HepG2 (cell line): ENCODE data around the gene CARHSP1. TPM values are rescaled to one million over a fixed set of nuclear protein-coding genes. Genes with fewer than 3 reads are reported as not detected.

Experiments
- CEBPB ChIP-seq: IDR thresholded peaks from 2 replicates; pipeline ENCODE4 v1.6.1; 2011; ENCODE audit warnings: low read depth, low read length, improper control_type of control experiment, borderline replicate concordance
- GFI1 ChIP-seq: sonication (generic); formaldehyde crosslinking; IDR thresholded peaks from 2 replicates; pipeline ENCODE4 v1.5.0; 2020; ENCODE audit warnings: missing genetic modification reagents, mild to moderate bottlenecking, borderline replicate concordance
- HDAC6 ChIP-seq: fragments of 200-600 bp; sonication (generic); IDR thresholded peaks from 2 replicates; pipeline ENCODE4 v1.7.0; 2017; ENCODE audit warnings: mild to moderate bottlenecking, antibody characterized with exemption, low read length, low read depth
- KDM2A ChIP-seq: sonication (generic); formaldehyde crosslinking; IDR thresholded peaks from 2 replicates; pipeline ENCODE4 v1.4.0; 2020; ENCODE audit warnings: low read depth, missing genetic modification reagents, borderline replicate concordance
- KLF16 ChIP-seq, 2 experiments: sonication (generic) in 1 of 2; formaldehyde crosslinking in 1 of 2; IDR thresholded peaks; 2 replicates each; pipeline versions ENCODE4 v1.6.1 to v1.8.0; 2016 to 2023; ENCODE audit warnings: missing genetic modification reagents in 2 of 2, missing compliant biosample characterization in 1 of 2
- NONO ChIP-seq, 2 experiments: fragments of 450-650 bp in 1 of 2; sonication (generic) in 1 of 2; formaldehyde crosslinking in 1 of 2; IDR thresholded peaks in 1 of 2; conservative IDR thresholded peaks in 1 of 2; 2 replicates each; pipeline versions ENCODE4 v1.6.1 to v1.8.0; 2017 to 2022; ENCODE audit warnings: mild to moderate bottlenecking in 1 of 2, missing genetic modification reagents in 1 of 2, moderate library complexity in 1 of 2
- RFX5 ChIP-seq: IDR thresholded peaks from 2 replicates; pipeline ENCODE4 v1.6.1; 2011; ENCODE audit warnings: low read depth, low read length, improper control_type of control experiment
- RFXAP ChIP-seq: sonication (generic); formaldehyde crosslinking; IDR thresholded peaks from 2 replicates; pipeline ENCODE4 v1.4.0; 2020; ENCODE audit warnings: missing genetic modification reagents, borderline replicate concordance
- SAP130 ChIP-seq: IDR thresholded peaks from 2 replicates; pipeline ENCODE4 v1.6.1; 2016; ENCODE audit warnings: low read depth
- TMF1 ChIP-seq: sonication (generic); formaldehyde crosslinking; IDR thresholded peaks from 2 replicates; pipeline ENCODE4 v1.8.1; 2022; ENCODE audit warnings: low read depth, missing genetic modification reagents
- ZBTB20 ChIP-seq: sonication (generic); formaldehyde crosslinking; IDR thresholded peaks from 2 replicates; pipeline ENCODE4 v1.8.1; 2023; ENCODE audit warnings: missing genetic modification reagents, low read depth, mild to moderate bottlenecking, borderline replicate concordance
- ZC3H13 ChIP-seq: sonication (generic); formaldehyde crosslinking; IDR thresholded peaks from 2 replicates; pipeline ENCODE4 v1.8.1; 2023; ENCODE audit warnings: mild to moderate bottlenecking, missing genetic modification reagents, moderate library complexity
- ZFP1 ChIP-seq: IDR thresholded peaks from 2 replicates; pipeline ENCODE4 v1.6.1; 2016
- ZKSCAN8 ChIP-seq: IDR thresholded peaks from 2 replicates; pipeline ENCODE4 v1.6.1; 2016; ENCODE audit warnings: borderline replicate concordance, missing genetic modification reagents, missing compliant biosample characterization
- ZNF441 ChIP-seq: sonication (generic); formaldehyde crosslinking; IDR thresholded peaks from 2 replicates; pipeline ENCODE4 v1.7.0; 2021; ENCODE audit warnings: missing genetic modification reagents, borderline replicate concordance
- ZNF720 ChIP-seq: sonication (generic); formaldehyde crosslinking; IDR thresholded peaks from 2 replicates; pipeline ENCODE4 v1.4.0; 2020; ENCODE audit warnings: missing genetic modification reagents
- ZNF768 ChIP-seq: sonication (generic); formaldehyde crosslinking; IDR thresholded peaks from 2 replicates; pipeline ENCODE4 v1.4.0; 2020; ENCODE audit warnings: missing genetic modification reagents
- ZSCAN21 ChIP-seq: sonication (generic); formaldehyde crosslinking; IDR thresholded peaks from 2 replicates; pipeline ENCODE4 v1.8.0; 2022; ENCODE audit warnings: mild to moderate bottlenecking, missing genetic modification reagents, moderate library complexity, borderline replicate concordance
- polyA plus RNA-seq, 8 experiments: library from polyadenylated mRNA; depleted of rRNA in 3 of 8; stranded (reverse) in 7 of 8; unstranded in 1 of 8; fragments of >200 nt; fragmentation: Illumina TruSeq in 4 of 8; extraction: Trizol in 4 of 8; gene quantifications; 2 replicates each; pipeline versions ENCODE4 v1.2.1 to v1.2.3, GENCODE V29; 2011 to 2016; ENCODE audit warnings: low read depth in 4 of 8, missing spikeins in 1 of 8, mixed read lengths in 1 of 8; ENCODE audit not compliant: insufficient read depth in 1 of 8
- total RNA-seq, 5 experiments: library from RNA; depleted of rRNA; stranded (reverse); fragments of >200 nt; fragmentation: Illumina TruSeq; extraction: Trizol; gene quantifications; 2 replicates each; pipeline ENCODE4 v1.2.3, GENCODE V29; 2016; ENCODE audit warnings: low read depth in 1 of 5
- TF ChIP-seq, protein P1 (sequence below): sonication (generic); formaldehyde crosslinking; IDR thresholded peaks from 2 replicates; pipeline ENCODE4 v1.5.0; 2020; ENCODE audit warnings: missing genetic modification reagents, mild to moderate bottlenecking, borderline replicate concordance
- TF ChIP-seq, protein P2 (sequence below): sonication (generic); formaldehyde crosslinking; IDR thresholded peaks from 2 replicates; pipeline ENCODE4 v1.9.0; 2021; ENCODE audit warnings: missing genetic modification reagents, borderline replicate concordance
- TF ChIP-seq, protein P3 (sequence below): sonication (generic); formaldehyde crosslinking; IDR thresholded peaks from 2 replicates; pipeline ENCODE4 v1.4.0; 2020; ENCODE audit warnings: missing genetic modification reagents
- TF ChIP-seq, protein P4 (sequence below): IDR thresholded peaks from 2 replicates; pipeline ENCODE4 v1.6.1; 2016; ENCODE audit warnings: control low read depth
- TF ChIP-seq, protein P5 (sequence below): sonication (generic); formaldehyde crosslinking; conservative IDR thresholded peaks from 2 replicates; pipeline ENCODE4 v1.8.1; 2023; ENCODE audit warnings: missing genetic modification reagents

The CARHSP1 gene
- total and polyA plus RNA-seq, 2 of the 13 experiments (the other 11 are each of a cell fraction or from before 2014, with no cell fraction given), result 173 to 345 TPM

DNA sequence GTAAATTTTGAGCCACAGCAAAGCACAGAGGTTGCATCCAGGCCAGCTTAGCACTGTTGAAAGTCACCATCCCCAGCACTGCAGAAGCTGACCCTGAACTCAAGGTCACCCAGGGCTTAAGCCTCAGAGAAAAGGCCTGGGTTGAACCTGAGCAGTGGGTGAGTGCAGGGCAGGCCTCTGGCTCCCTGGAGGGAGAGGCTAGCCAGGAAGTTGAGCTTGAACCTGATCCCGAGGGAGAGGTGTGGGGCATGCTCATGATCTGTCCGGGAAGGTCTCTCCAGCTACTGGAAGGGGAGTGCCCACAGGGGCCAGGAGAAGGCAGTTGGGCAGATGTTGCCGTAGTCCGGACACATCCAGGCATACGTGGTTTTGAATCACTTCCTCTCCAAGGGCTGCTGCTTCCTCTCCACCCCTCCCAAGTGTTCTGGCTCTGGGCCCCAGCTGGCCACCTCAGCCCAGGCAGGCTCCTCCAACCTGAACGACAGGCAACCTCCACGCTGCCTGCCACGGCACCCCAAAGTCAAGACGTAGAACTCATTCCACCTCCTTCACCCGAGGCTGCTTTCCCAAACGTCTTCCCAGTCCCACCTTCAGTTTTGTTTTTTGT is 18.4 kb downstream of the CARHSP1 start (continued):
- TF ChIP-seq, protein P1, sequence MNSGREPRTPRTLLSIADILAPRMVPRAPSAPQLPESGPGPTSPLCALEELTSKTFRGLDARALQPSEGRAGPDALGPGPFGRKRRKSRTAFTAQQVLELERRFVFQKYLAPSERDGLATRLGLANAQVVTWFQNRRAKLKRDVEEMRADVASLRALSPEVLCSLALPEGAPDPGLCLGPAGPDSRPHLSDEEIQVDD (CRISPR knock-in tag), result 0 out of 2 replicates have a peak, but pooled peaks have one; percentile 64
- TF ChIP-seq, protein P2, sequence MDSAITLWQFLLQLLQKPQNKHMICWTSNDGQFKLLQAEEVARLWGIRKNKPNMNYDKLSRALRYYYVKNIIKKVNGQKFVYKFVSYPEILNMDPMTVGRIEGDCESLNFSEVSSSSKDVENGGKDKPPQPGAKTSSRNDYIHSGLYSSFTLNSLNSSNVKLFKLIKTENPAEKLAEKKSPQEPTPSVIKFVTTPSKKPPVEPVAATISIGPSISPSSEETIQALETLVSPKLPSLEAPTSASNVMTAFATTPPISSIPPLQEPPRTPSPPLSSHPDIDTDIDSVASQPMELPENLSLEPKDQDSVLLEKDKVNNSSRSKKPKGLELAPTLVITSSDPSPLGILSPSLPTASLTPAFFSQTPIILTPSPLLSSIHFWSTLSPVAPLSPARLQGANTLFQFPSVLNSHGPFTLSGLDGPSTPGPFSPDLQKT (CRISPR knock-in tag), result no peak
- no peak for TF ChIP-seq RFX5
- TF ChIP-seq, protein P3, sequence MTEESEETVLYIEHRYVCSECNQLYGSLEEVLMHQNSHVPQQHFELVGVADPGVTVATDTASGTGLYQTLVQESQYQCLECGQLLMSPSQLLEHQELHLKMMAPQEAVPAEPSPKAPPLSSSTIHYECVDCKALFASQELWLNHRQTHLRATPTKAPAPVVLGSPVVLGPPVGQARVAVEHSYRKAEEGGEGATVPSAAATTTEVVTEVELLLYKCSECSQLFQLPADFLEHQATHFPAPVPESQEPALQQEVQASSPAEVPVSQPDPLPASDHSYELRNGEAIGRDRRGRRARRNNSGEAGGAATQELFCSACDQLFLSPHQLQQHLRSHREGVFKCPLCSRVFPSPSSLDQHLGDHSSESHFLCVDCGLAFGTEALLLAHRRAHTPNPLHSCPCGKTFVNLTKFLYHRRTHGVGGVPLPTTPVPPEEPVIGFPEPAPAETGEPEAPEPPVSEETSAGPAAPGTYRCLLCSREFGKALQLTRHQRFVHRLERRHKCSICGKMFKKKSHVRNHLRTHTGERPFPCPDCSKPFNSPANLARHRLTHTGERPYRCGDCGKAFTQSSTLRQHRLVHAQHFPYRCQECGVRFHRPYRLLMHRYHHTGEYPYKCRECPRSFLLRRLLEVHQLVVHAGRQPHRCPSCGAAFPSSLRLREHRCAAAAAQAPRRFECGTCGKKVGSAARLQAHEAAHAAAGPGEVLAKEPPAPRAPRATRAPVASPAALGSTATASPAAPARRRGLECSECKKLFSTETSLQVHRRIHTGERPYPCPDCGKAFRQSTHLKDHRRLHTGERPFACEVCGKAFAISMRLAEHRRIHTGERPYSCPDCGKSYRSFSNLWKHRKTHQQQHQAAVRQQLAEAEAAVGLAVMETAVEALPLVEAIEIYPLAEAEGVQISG (CRISPR knock-in tag), result peak; percentile 84
- no peak for TF ChIP-seq CEBPB
- TF ChIP-seq TMF1 (CRISPR knock-in tag), result peak; percentile 89
- TF ChIP-seq ZC3H13 (CRISPR knock-in tag), result peak; percentile 50; the same call in 1 of the 2 replicates
- TF ChIP-seq ZSCAN21, result no peak; the same call in 1 of the 2 replicates
- TF ChIP-seq, protein P4, sequence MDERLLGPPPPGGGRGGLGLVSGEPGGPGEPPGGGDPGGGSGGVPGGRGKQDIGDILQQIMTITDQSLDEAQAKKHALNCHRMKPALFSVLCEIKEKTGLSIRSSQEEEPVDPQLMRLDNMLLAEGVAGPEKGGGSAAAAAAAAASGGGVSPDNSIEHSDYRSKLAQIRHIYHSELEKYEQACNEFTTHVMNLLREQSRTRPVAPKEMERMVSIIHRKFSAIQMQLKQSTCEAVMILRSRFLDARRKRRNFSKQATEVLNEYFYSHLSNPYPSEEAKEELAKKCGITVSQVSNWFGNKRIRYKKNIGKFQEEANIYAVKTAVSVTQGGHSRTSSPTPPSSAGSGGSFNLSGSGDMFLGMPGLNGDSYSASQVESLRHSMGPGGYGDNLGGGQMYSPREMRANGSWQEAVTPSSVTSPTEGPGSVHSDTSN (CRISPR knock-in tag), result no peak
- peak; percentile 85; the same call in 1 of the 2 replicates for TF ChIP-seq ZKSCAN8 (CRISPR knock-in tag)
- TF ChIP-seq SAP130 (CRISPR knock-in tag), result peak; percentile 95
- no peak for TF ChIP-seq NONO (IDR thresholded peaks at IDR 0.05)
- peak; percentile 25; the same call in 1 of the 2 replicates for TF ChIP-seq NONO (CRISPR knock-in tag; conservative IDR thresholded peaks at IDR 0.05)
- TF ChIP-seq ZNF441 (CRISPR knock-in tag), result peak; percentile 85; the same call in 1 of the 2 replicates
- TF ChIP-seq GFI1 (CRISPR knock-in tag), result no peak; the same call in 1 of the 2 replicates
- peak; percentile 45 for TF ChIP-seq ZNF768 (CRISPR knock-in tag)
- no peak for TF ChIP-seq HDAC6
- peak in 1 of 2 experiments; percentile 43; a peak in 1 of 4 replicates for TF ChIP-seq KLF16 (CRISPR knock-in tag; IDR thresholded peaks at IDR 0.05)
- TF ChIP-seq, protein P5, sequence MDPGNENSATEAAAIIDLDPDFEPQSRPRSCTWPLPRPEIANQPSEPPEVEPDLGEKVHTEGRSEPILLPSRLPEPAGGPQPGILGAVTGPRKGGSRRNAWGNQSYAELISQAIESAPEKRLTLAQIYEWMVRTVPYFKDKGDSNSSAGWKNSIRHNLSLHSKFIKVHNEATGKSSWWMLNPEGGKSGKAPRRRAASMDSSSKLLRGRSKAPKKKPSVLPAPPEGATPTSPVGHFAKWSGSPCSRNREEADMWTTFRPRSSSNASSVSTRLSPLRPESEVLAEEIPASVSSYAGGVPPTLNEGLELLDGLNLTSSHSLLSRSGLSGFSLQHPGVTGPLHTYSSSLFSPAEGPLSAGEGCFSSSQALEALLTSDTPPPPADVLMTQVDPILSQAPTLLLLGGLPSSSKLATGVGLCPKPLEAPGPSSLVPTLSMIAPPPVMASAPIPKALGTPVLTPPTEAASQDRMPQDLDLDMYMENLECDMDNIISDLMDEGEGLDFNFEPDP (CRISPR knock-in tag), result no peak
- TF ChIP-seq KDM2A (CRISPR knock-in tag), result peak; percentile 94
- 0 out of 2 replicates have a peak, but pooled peaks have one; percentile 66 for TF ChIP-seq ZBTB20 (CRISPR knock-in tag)
- no peak for TF ChIP-seq ZNF720 (CRISPR knock-in tag)
- peak; percentile 89; the same call in 1 of the 2 replicates for TF ChIP-seq RFXAP (CRISPR knock-in tag)
- peak; percentile 80; the same call in 1 of the 2 replicates for TF ChIP-seq ZFP1 (CRISPR knock-in tag)
